IMR-90 (cell line): ENCODE measurements around the gene NFIA. TPM values are rescaled to one million over a fixed set of nuclear protein-coding genes. Genes with fewer than 3 reads are reported as not detected.

ENCODE experiments used
- ATAC-seq: fragments of 200-7000 bp; cut with Tn5 transposase; 2 replicates; pipeline ENCODE4 v1.9.1; 2020; ENCODE audit warnings: low read depth, mild to moderate bottlenecking, moderate library complexity
- BruUV-seq: library from RNA; stranded (reverse); fragments of 400-500 nt; replicated peaks from 2 replicates; lab custom pipeline; 2021; lab: Mats Ljungman, UMichigan
- CTCF ChIA-PET: fragments of 300-600 bp; formaldehyde crosslinking; extraction: SDS; loops from one replicate; lab custom pipeline; 2021; ENCODE audit warnings: antibody characterized with exemption; lab: Yijun Ruan, JAX
- POLR2A ChIA-PET: fragments of 300-600 bp; sonication (Branson Sonifier 250); formaldehyde crosslinking; loops from one replicate; lab custom pipeline; 2022; ENCODE audit warnings: antibody characterized with exemption; ENCODE audit not compliant: unreplicated experiment; lab: Charles Lee
- DNase-seq: peaks from one replicate; pipeline ENCODE4 v3.0.0; 2013
- H2AFZ ChIP-seq: replicated peaks from 2 replicates; pipeline ENCODE3; 2013; ENCODE audit warnings: low read length, mild to moderate bottlenecking; ENCODE audit not compliant: poor library complexity
- H2AK5ac ChIP-seq: 2 replicates; pipeline ENCODE4 v1.6.1; 2013; ENCODE audit warnings: low read depth, low read length, inconsistent platforms
- H2AK9ac ChIP-seq: replicated peaks from 2 replicates; pipeline ENCODE3; 2013; ENCODE audit warnings: mild to moderate bottlenecking, low read depth, low read length, moderate library complexity; ENCODE audit not compliant: poor library complexity
- H2BK120ac ChIP-seq: 2 replicates; pipeline ENCODE4 v1.6.1; 2013; ENCODE audit warnings: low read depth, low read length, inconsistent platforms
- H2BK15ac ChIP-seq: 3 replicates; pipeline ENCODE4 v1.6.1; 2013; ENCODE audit warnings: low read depth, low read length, inconsistent platforms
- H2BK20ac ChIP-seq: 2 replicates; pipeline ENCODE4 v1.6.1; 2013; ENCODE audit warnings: low read depth, mild to moderate bottlenecking, inconsistent platforms, low read length, moderate library complexity
- H2BK5ac ChIP-seq: 2 replicates; pipeline ENCODE4 v1.6.1; 2013; ENCODE audit warnings: mild to moderate bottlenecking, low read depth, low read length, inconsistent platforms; ENCODE audit not compliant: poor library complexity, severe bottlenecking
- H3K14ac ChIP-seq: replicated peaks from 2 replicates; pipeline ENCODE4 v1.6.1; 2013; ENCODE audit warnings: low read depth, low read length, inconsistent platforms
- H3K18ac ChIP-seq: 2 replicates; pipeline ENCODE4 v1.6.1; 2013; ENCODE audit warnings: low read depth, low read length, control low read depth
- H3K23ac ChIP-seq: 2 replicates; pipeline ENCODE4 v1.6.1; 2013; ENCODE audit warnings: low read depth, low read length, inconsistent platforms
- H3K27ac ChIP-seq: 2 replicates; pipeline ENCODE4 v1.5.1; 2013; ENCODE audit warnings: mild to moderate bottlenecking, control low read depth, low read length; ENCODE audit not compliant: insufficient read depth
- H3K27me3 ChIP-seq: 2 replicates; pipeline ENCODE4 v1.6.1; 2013; ENCODE audit warnings: low read length; ENCODE audit not compliant: control insufficient read depth, insufficient read depth
- H3K36me3 ChIP-seq: 2 replicates; pipeline ENCODE4 v1.6.1; 2013; ENCODE audit warnings: low read length, mixed read lengths; ENCODE audit not compliant: control insufficient read depth, insufficient read depth
- H3K4ac ChIP-seq: 2 replicates; pipeline ENCODE4 v1.6.1; 2013; ENCODE audit warnings: low read depth, low read length, inconsistent platforms
- H3K4me1 ChIP-seq: 2 replicates; pipeline ENCODE4 v1.6.1; 2013; ENCODE audit warnings: low read length, mixed read lengths; ENCODE audit not compliant: control insufficient read depth, insufficient read depth
- H3K4me2 ChIP-seq: 2 replicates; pipeline ENCODE4 v1.6.1; 2013; ENCODE audit warnings: low read depth, mild to moderate bottlenecking, control low read depth, low read length, moderate library complexity
- H3K4me3 ChIP-seq: 2 replicates; pipeline ENCODE4 v1.5.1; 2013; ENCODE audit warnings: low read depth, mild to moderate bottlenecking, control low read depth, low read length, moderate library complexity; ENCODE audit not compliant: insufficient read depth
- H3K56ac ChIP-seq: 2 replicates; pipeline ENCODE4 v1.6.1; 2013; ENCODE audit warnings: low read length, inconsistent platforms; ENCODE audit not compliant: insufficient read depth; ENCODE audit errors: extremely low read depth
- H3K79me1 ChIP-seq, 2 experiments: 2 replicates each; pipeline ENCODE4 v1.6.1; 2013; ENCODE audit warnings: low read length in 2 of 2, inconsistent platforms in 1 of 2, low read depth in 1 of 2
- H3K9ac ChIP-seq: 2 replicates; pipeline ENCODE4 v1.6.1; 2013; ENCODE audit warnings: low read depth, low read length, control low read depth
- H3K9me1 ChIP-seq: 2 replicates; pipeline ENCODE4 v1.6.1; 2013; ENCODE audit warnings: low read length, inconsistent platforms; ENCODE audit not compliant: insufficient read depth
- H3K9me3 ChIP-seq: 2 replicates; pipeline ENCODE4 v1.6.1; 2013; ENCODE audit warnings: low read length; ENCODE audit not compliant: control insufficient read depth, insufficient read depth
- H4K20me1 ChIP-seq: 2 replicates; pipeline ENCODE4 v1.6.1; 2013; ENCODE audit warnings: low read length, inconsistent platforms; ENCODE audit not compliant: insufficient read depth
- H4K5ac ChIP-seq: 2 replicates; pipeline ENCODE4 v1.6.1; 2013; ENCODE audit warnings: mild to moderate bottlenecking, low read depth, low read length, control low read depth
- H4K8ac ChIP-seq, 2 experiments: 2 replicates each; pipeline ENCODE4 v1.6.1; 2013; ENCODE audit warnings: low read depth in 2 of 2, low read length in 2 of 2, control low read depth in 1 of 2, inconsistent platforms in 1 of 2
- H4K91ac ChIP-seq: 2 replicates; pipeline ENCODE4 v1.6.1; 2013; ENCODE audit warnings: low read depth, low read length, inconsistent platforms; ENCODE audit not compliant: insufficient read depth
- BHLHE40 ChIP-seq: fragments of 150-350 bp; IDR thresholded peaks from 2 replicates; pipeline ENCODE4 v1.6.1; 2016; ENCODE audit warnings: mild to moderate bottlenecking, low read depth, low read length
- WGBS, 2 experiments: methylation state at CpG; one replicate each; pipeline versions ENCODE4 v1.1.5 to v1.1.7; 2013; ENCODE audit warnings: missing lambda C conversion rate in 2 of 2; ENCODE audit not compliant: insufficient read length in 1 of 2; ENCODE audit errors: extremely low coverage in 2 of 2; 5-methylcytosine and 5-hydroxymethylcytosine counted together
- dilution Hi-C: fragments of 300-500 bp; cut with HindIII; formaldehyde crosslinking; loops from one replicate; pipeline ENCODE4 v1.14.3; 2018; ENCODE audit warnings: low sequenced_read_pairs; ENCODE audit not compliant: unreplicated experiment
- in situ Hi-C: fragments of 300-500 bp; cut with MboI; formaldehyde crosslinking; loops from 3 replicates; pipeline ENCODE4 v1.14.3; 2019; ENCODE audit warnings: low sequenced_read_pairs, inconsistent platforms, mixed read lengths
- intact Hi-C: fragments of 100-400 bp; cut with micrococcal nuclease; formaldehyde crosslinking; loops from 2 replicates; pipeline ENCODE4 v1.10.0; 2022
- polyA plus RNA-seq, 3 experiments: library from polyadenylated mRNA; depleted of rRNA; stranded (reverse); fragments of >200 nt; gene quantifications; 2 replicates each; pipeline ENCODE4 v1.2.3, GENCODE V29; 2012; ENCODE audit warnings: low replicate concordance in 1 of 3
- total RNA-seq: library from RNA; depleted of rRNA; stranded (reverse); fragments of >200 nt; gene quantifications from 2 replicates; pipeline ENCODE4 v1.2.3, GENCODE V29; 2012

Gene NFIA
- total and polyA plus RNA-seq, 2 of the 4 experiments (the other 2 are of a cell fraction), result 1.6 to 2.2 TPM

GRCh38 chr1:61253059-61253735, 170.8 kb downstream of the NFIA start:
- no peak overlapping the region for H4K5ac ChIP-seq

More at GRCh38 chr1:61253059-61253735, 170.8 kb downstream of the NFIA start:
- in situ Hi-C loops, result no loop called here
- no peak overlapping the region for H3K18ac ChIP-seq
- no peak overlapping the region for H3K4me2 ChIP-seq
- no peak overlapping the region for H4K91ac ChIP-seq
- no peak overlapping the region for H2AK5ac ChIP-seq
- no peaks in the 10 kb centered on the region for H3K79me1 ChIP-seq
- no peak overlapping the region for H3K4ac ChIP-seq
- no peak overlapping the region for H3K56ac ChIP-seq
- H2BK20ac ChIP-seq, result no peak overlapping the region
- H3K9me1 ChIP-seq, result no peaks in the 10 kb centered on the region
- H2AFZ ChIP-seq, result no peak overlapping the region
- no TSS peak for BruUV-seq
- no peak overlapping the region for H3K23ac ChIP-seq
- dilution Hi-C loops, result no loop called here
- H2BK15ac ChIP-seq, result no peak overlapping the region
- H3K27ac ChIP-seq, result no peak overlapping the region
- ATAC-seq (no peak), DNase-seq (peak; percentile 17)
- WGBS, 2 experiments, result no CpG with 5 or more reads among the region's 2 CpGs
- ChIA-PET CTCF (no interaction called here), POLR2A (no interaction called here)
- H2AK9ac ChIP-seq, result no peak overlapping the region
- peaks cover 2% of the 10 kb centered on the region; the same call in 1 of the 2 replicates for H3K4me1 ChIP-seq
- H3K27me3 ChIP-seq, result no peaks in the 10 kb centered on the region
- no peak overlapping the region for H4K8ac ChIP-seq
- H3K36me3 ChIP-seq, result no peaks in the 10 kb centered on the region
- H2BK120ac ChIP-seq, result no peak overlapping the region
- no peak overlapping the region for H3K9ac ChIP-seq
- H4K20me1 ChIP-seq, result no peaks in the 10 kb centered on the region
- intact Hi-C loops, result loop anchor here (5.0 kb wide), 1 partner anchor 196 kb away; no protein-coding TSS in a partner anchor
- no peak overlapping the region for H3K4me3 ChIP-seq
- TF ChIP-seq BHLHE40, result no peak
- no peak overlapping the region for H3K14ac ChIP-seq
- no peak overlapping the region for H2BK5ac ChIP-seq
- H3K9me3 ChIP-seq, result no peaks in the 10 kb centered on the region
